HG02973 (cell line): ENCODE results near the gene SRSF4.
"Not testable (repeated sequence)": the region's sequence is repeated elsewhere in the genome, so short reads cannot be mapped to it uniquely, and the experiment has no call there.

ENCODE experiments used
- ATAC-seq: cut with Tn5 transposase; IDR thresholded peaks from one replicate; pipeline ENCODE4 v1.9.1; 2021; ENCODE audit warnings: moderate library complexity; ENCODE audit not compliant: unreplicated experiment

Gene SRSF4

GRCh38 chr1:29126198-29126597 lies 55.5 kb downstream of the SRSF4 start:
- ATAC-seq: no peak

GRCh38 chr1:29125788-29126187 lies 55.9 kb downstream of the SRSF4 start:
- no peak for ATAC-seq

- no peak for ATAC-seq
These were observed 56.5 kb downstream of the SRSF4 start for GRCh38 chr1:29125237-29125641.

- ATAC-seq: no peak
These were observed 57.1 kb downstream of the SRSF4 start for GRCh38 chr1:29124366-29125236.

GRCh38 chr1:29123887-29124365 lies 57.8 kb downstream of the SRSF4 start, which contains the start of gene TMEM200B:
TSS of gene TMEM200B (minus strand) at chr1:29123903. CDS start at chr1:29121828, 2,075 bp downstream.
- no peak for ATAC-seq

- ATAC-seq: no peak
These were observed 58.4 kb downstream of the SRSF4 start for GRCh38 chr1:29123053-29123886.

GRCh38 chr1:29122682-29123052 lies 59.0 kb downstream of the SRSF4 start:
- no peak for ATAC-seq

- no peak for ATAC-seq
These were observed 59.6 kb downstream of the SRSF4 start for GRCh38 chr1:29121936-29122681.

- ATAC-seq: no peak
These were observed 60.2 kb downstream of the SRSF4 start for GRCh38 chr1:29121516-29121935.

- ATAC-seq: no peak
These were observed 60.7 kb downstream of the SRSF4 start for GRCh38 chr1:29120947-29121485.

- ATAC-seq: no peak
These were observed 61.3 kb downstream of the SRSF4 start for GRCh38 chr1:29120367-29120766.

GRCh38 chr1:29119121-29119929 lies 62.4 kb downstream of the SRSF4 start:
- no peak for ATAC-seq

- no peak for ATAC-seq
These were observed 64.3 kb downstream of the SRSF4 start for GRCh38 chr1:29117381-29117780.

- no peak for ATAC-seq
These were observed 67.0 kb downstream of the SRSF4 start for GRCh38 chr1:29114654-29115053.

- ATAC-seq: no peak
These were observed 68.1 kb downstream of the SRSF4 start for GRCh38 chr1:29113413-29114117.

GRCh38 chr1:29112705-29113412 lies 68.8 kb downstream of the SRSF4 start:
- no peak for ATAC-seq

- not testable (repeated sequence) for ATAC-seq
These were observed 73.7 kb downstream of the SRSF4 start for GRCh38 chr1:29108041-29108440.

- ATAC-seq: no peak
These were observed 75.9 kb downstream of the SRSF4 start for GRCh38 chr1:29105822-29106221.

- no peak for ATAC-seq
These were observed 81.2 kb downstream of the SRSF4 start for GRCh38 chr1:29100487-29100886.
